ENCODE measurements around the gene HIC1.

Gene HIC1

GRCh38 chr17:2047590-2047989 lies 7.3 kb upstream of the HIC1 start:
- Histone ChIP-seq H3K9me3 (no peaks in the 10 kb centered on the region), H3K4me1 (ENCODE audit: control insufficient read depth in 1 of 2, insufficient read depth in 1 of 2, low read depth in 1 of 2, low read length in 1 of 2) (peaks cover 10 to 30% of the 10 kb centered on the region in 2 experiments), H3K27ac (no peak overlapping the region), H3K36me3 (no peaks in the 10 kb centered on the region), H3K27me3 (peaks cover 58% of the 10 kb centered on the region), H3K4me3 (ENCODE audit: low read depth in 1 of 2, low read length in 1 of 2) (no peak overlapping the region)
- TF ChIP-seq, protein P1, sequence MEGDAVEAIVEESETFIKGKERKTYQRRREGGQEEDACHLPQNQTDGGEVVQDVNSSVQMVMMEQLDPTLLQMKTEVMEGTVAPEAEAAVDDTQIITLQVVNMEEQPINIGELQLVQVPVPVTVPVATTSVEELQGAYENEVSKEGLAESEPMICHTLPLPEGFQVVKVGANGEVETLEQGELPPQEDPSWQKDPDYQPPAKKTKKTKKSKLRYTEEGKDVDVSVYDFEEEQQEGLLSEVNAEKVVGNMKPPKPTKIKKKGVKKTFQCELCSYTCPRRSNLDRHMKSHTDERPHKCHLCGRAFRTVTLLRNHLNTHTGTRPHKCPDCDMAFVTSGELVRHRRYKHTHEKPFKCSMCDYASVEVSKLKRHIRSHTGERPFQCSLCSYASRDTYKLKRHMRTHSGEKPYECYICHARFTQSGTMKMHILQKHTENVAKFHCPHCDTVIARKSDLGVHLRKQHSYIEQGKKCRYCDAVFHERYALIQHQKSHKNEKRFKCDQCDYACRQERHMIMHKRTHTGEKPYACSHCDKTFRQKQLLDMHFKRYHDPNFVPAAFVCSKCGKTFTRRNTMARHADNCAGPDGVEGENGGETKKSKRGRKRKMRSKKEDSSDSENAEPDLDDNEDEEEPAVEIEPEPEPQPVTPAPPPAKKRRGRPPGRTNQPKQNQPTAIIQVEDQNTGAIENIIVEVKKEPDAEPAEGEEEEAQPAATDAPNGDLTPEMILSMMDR (IDR thresholded peaks at IDR 0.05) = no peak

GRCh38 chr17:2048805-2049204 lies 6.1 kb upstream of the HIC1 start:
- H3K27ac ChIP-seq = no peak overlapping the region

GRCh38 chr17:2049333-2050299 lies 5.3 kb upstream of the HIC1 start:
- peak overlapping the region; percentile 66 for H3K27ac ChIP-seq
- H3K4me3 ChIP-seq (ENCODE audit: low read depth in 1 of 2, low read length in 1 of 2) = peak overlapping the region; percentile 67 to 72
- H3K36me3 ChIP-seq = no peaks in the 10 kb centered on the region
- no peaks in the 10 kb centered on the region for H3K9me3 ChIP-seq
- TF ChIP-seq, protein P1 (IDR thresholded peaks at IDR 0.05) = no peak
- peaks cover 77% of the 10 kb centered on the region for H3K27me3 ChIP-seq
- H3K4me1 ChIP-seq (ENCODE audit: control insufficient read depth in 1 of 2, insufficient read depth in 1 of 2, low read depth in 1 of 2, low read length in 1 of 2) = peaks cover 20 to 40% of the 10 kb centered on the region in 2 experiments

More at GRCh38 chr17:2048805-2049204, 6.1 kb upstream of the HIC1 start:
- peaks cover 69% of the 10 kb centered on the region for H3K27me3 ChIP-seq
- no peak overlapping the region for H3K4me3 ChIP-seq (ENCODE audit: low read depth in 1 of 2, low read length in 1 of 2)
- TF ChIP-seq, protein P1 (IDR thresholded peaks at IDR 0.05) = no peak
- H3K9me3 ChIP-seq = no peaks in the 10 kb centered on the region
- H3K36me3 ChIP-seq = no peaks in the 10 kb centered on the region
- H3K4me1 ChIP-seq (ENCODE audit: control insufficient read depth in 1 of 2, insufficient read depth in 1 of 2, low read depth in 1 of 2, low read length in 1 of 2) = peaks cover 14 to 32% of the 10 kb centered on the region in 2 experiments

DNA sequence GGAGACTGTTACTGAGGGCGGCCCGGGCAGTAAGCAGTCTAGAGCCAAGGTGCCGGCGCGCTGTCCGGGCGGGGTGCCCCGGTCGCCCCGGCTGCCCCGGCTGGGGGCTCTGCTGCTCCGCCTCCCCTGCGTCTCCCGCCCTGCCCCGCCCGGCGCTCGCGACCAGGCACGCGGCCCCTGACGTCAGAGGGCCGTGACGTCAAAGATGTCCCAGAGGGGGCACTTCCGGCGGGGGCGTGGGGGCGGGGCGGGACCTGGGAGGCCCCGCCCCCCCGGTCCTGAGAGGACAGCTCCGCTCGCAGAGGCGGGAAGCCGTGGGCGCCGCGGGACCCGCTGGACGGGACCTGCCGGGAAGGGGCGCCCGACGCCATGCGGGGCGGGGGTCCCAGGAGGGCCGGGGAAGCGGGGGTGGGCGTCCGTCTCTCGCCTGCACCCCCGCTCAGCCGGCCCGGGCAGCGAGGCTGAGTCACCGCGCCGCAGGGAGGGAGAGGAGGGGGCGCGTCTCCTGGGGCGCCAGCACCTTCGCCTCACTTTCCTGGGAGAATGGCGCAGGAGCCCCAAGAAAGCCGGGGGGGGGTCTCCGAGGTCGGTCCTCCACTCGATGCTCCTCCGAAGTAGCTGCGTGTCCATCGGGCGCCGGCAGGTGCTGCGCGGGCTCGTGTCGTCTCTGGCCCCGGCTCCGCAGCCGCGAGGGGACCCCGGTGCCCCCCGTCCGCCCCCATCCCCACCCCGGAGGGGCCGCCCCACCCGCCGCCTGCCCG lies 4.4 kb upstream of the HIC1 start:
- peaks cover 86% of the 10 kb centered on the region for H3K27me3 ChIP-seq
- no peaks in the 10 kb centered on the region for H3K9me3 ChIP-seq
- peaks cover 28 to 49% of the 10 kb centered on the region in 2 experiments for H3K4me1 ChIP-seq (ENCODE audit: control insufficient read depth in 1 of 2, insufficient read depth in 1 of 2, low read depth in 1 of 2, low read length in 1 of 2)
- TF ChIP-seq, protein P1 (IDR thresholded peaks at IDR 0.05) = no peak
- peak overlapping the region; percentile 62 to 72 for H3K4me3 ChIP-seq (ENCODE audit: low read depth in 1 of 2, low read length in 1 of 2)
- H3K27ac ChIP-seq = peak overlapping the region; percentile 66
- H3K36me3 ChIP-seq = no peaks in the 10 kb centered on the region

GRCh38 chr17:2051061-2051932 lies 3.6 kb upstream of the HIC1 start:
- H3K4me1 ChIP-seq (ENCODE audit: control insufficient read depth in 1 of 2, insufficient read depth in 1 of 2, low read depth in 1 of 2, low read length in 1 of 2) = peaks cover 33 to 57% of the 10 kb centered on the region in 2 experiments
- H3K36me3 ChIP-seq = no peaks in the 10 kb centered on the region
- H3K27ac ChIP-seq = peak overlapping the region; percentile 66
- TF ChIP-seq, protein P1 (IDR thresholded peaks at IDR 0.05) = no peak
- peak overlapping the region in 1 of 2 experiments; percentile 72 for H3K4me3 ChIP-seq (ENCODE audit: low read depth in 1 of 2, low read length in 1 of 2)
- peaks cover 93% of the 10 kb centered on the region for H3K27me3 ChIP-seq
- H3K9me3 ChIP-seq = no peaks in the 10 kb centered on the region

All from neutrophil (primary cell).